Panc1 (cell line): ENCODE results near the gene CLEC4M. TPM values are rescaled to one million over a fixed set of nuclear protein-coding genes. Genes with fewer than 3 reads are reported as not detected.

Experiments
- ATAC-seq: fragments of 200-7000 bp; cut with Tn5 transposase; 2 replicates; pipeline ENCODE4 v1.9.1; 2020; ENCODE audit warnings: mild to moderate bottlenecking, moderate library complexity
- BruUV-seq: library from RNA; stranded (reverse); fragments of 400-500 nt; replicated peaks from 2 replicates; lab custom pipeline; 2021; lab: Mats Ljungman, UMichigan
- CTCF ChIA-PET: fragments of 300-600 bp; sonication (Branson Sonifier 250); formaldehyde crosslinking; loops from one replicate; lab custom pipeline; 2022; ENCODE audit warnings: antibody characterized with exemption; lab: Charles Lee
- POLR2A ChIA-PET: fragments of 300-600 bp; sonication (Branson Sonifier 250); formaldehyde crosslinking; loops from one replicate; lab custom pipeline; 2022; ENCODE audit warnings: antibody characterized with exemption; lab: Charles Lee
- DNase-seq: peaks from one replicate; pipeline ENCODE4 v3.0.0-alpha.2; 2010; ENCODE audit warnings: low read depth, low spot score
- H3K27ac ChIP-seq: 2 replicates; pipeline ENCODE4 v1.5.1; 2011; ENCODE audit warnings: mild to moderate bottlenecking, low read length, inconsistent platforms
- H3K27me3 ChIP-seq: fragments of 200-500 bp; sonication (Bioruptor generic); 2 replicates; pipeline ENCODE4 v1.6.0; 2014; ENCODE audit warnings: low read length, inconsistent platforms; ENCODE audit not compliant: control insufficient read depth, insufficient read depth
- H3K36me3 ChIP-seq: fragments of 200-500 bp; sonication (Bioruptor generic); 2 replicates; pipeline ENCODE4 v1.5.1; 2014; ENCODE audit warnings: inconsistent platforms, mild to moderate bottlenecking, low read length, moderate library complexity; ENCODE audit not compliant: control insufficient read depth, insufficient read depth
- H3K4me1 ChIP-seq: 2 replicates; pipeline ENCODE4 v1.5.1; 2011; ENCODE audit warnings: inconsistent platforms, mild to moderate bottlenecking, low read length, moderate library complexity; ENCODE audit not compliant: control insufficient read depth, insufficient read depth
- H3K4me3 ChIP-seq, 2 experiments: 2 replicates each; pipeline ENCODE4 v1.5.1; 2011 to 2012; ENCODE audit warnings: low read depth in 2 of 2, low read length in 2 of 2, mild to moderate bottlenecking in 2 of 2, inconsistent platforms in 1 of 2, moderate library complexity in 1 of 2
- H3K9me3 ChIP-seq: fragments of 200-500 bp; sonication (Bioruptor generic); 2 replicates; pipeline ENCODE4 v1.5.1; 2014; ENCODE audit warnings: low read depth, mild to moderate bottlenecking, inconsistent platforms, low read length, moderate library complexity; ENCODE audit not compliant: control insufficient read depth, insufficient read depth
- CTCF ChIP-seq: fragments of 450-650 bp; IDR thresholded peaks from 2 replicates; pipeline ENCODE4 v1.5.1; 2017; ENCODE audit warnings: mild to moderate bottlenecking
- POLR2AphosphoS5 ChIP-seq: IDR thresholded peaks from 2 replicates; pipeline ENCODE4 v1.6.1; 2012; ENCODE audit warnings: mild to moderate bottlenecking, low read depth, low read length, moderate library complexity
- REST ChIP-seq, 2 experiments: IDR thresholded peaks; 2 replicates each; pipeline ENCODE4 v1.6.1; 2011 to 2012; ENCODE audit warnings: low read depth in 2 of 2, control low read depth in 1 of 2, low read length in 1 of 2, mild to moderate bottlenecking in 1 of 2, moderate library complexity in 1 of 2; ENCODE audit not compliant: insufficient read depth in 1 of 2
- SIN3A ChIP-seq: IDR thresholded peaks from 2 replicates; pipeline ENCODE4 v1.6.1; 2012; ENCODE audit warnings: low read depth, mild to moderate bottlenecking, low read length, moderate library complexity, borderline replicate concordance; ENCODE audit not compliant: insufficient read depth
- TCF7L2 ChIP-seq: IDR thresholded peaks from 2 replicates; pipeline ENCODE4 v1.6.1; 2011; ENCODE audit warnings: mild to moderate bottlenecking, low read depth, low read length, inconsistent platforms
- in situ Hi-C: cut with HindIII; loops from 2 replicates; pipeline ENCODE4 v1.10.0; 2016; ENCODE audit warnings: low sequenced_read_pairs, low pct_unique_long_range_greater_than_20kb
- intact Hi-C: fragments of 100-400 bp; cut with micrococcal nuclease; formaldehyde crosslinking; loops from one replicate; pipeline ENCODE4 v1.10.0; 2022; ENCODE audit not compliant: unreplicated experiment
- total RNA-seq: library from RNA; stranded (reverse); gene quantifications from one replicate; pipeline ENCODE4 v1.2.1, GENCODE V29; 2021; ENCODE audit not compliant: unreplicated experiment

Gene CLEC4M
- total RNA-seq, 1 experiment from 2014 or later, result not detected

GRCh38 chr19:7725791-7726190 is 37.3 kb upstream of the CLEC4M start:
- H3K9me3 ChIP-seq, result no peaks in the 10 kb centered on the region
- H3K36me3 ChIP-seq, result no peaks in the 10 kb centered on the region
- in situ Hi-C loops, result no loop called here
- no peaks in the 10 kb centered on the region for H3K4me1 ChIP-seq
- intact Hi-C loops, result no loop called here
- TF ChIP-seq CTCF, result no peak
- no peak for TF ChIP-seq TCF7L2
- no peak for TF ChIP-seq SIN3A
- TF ChIP-seq POLR2AphosphoS5, result no peak
- no peak for TF ChIP-seq REST (IDR thresholded peaks at IDR 0.05; ENCODE audit: insufficient read depth in 1 of 2, low read depth in 2 of 2, low read length in 1 of 2)
- ChIA-PET CTCF (no interaction called here), POLR2A (interaction anchor here (0.7 kb wide), 1 partner anchor 54 kb away, joined by 4 read pairs; no protein-coding TSS in a partner anchor)
- no peak overlapping the region for H3K27ac ChIP-seq
- H3K27me3 ChIP-seq, result no peaks in the 10 kb centered on the region; the same call in 1 of the 2 replicates
- BruUV-seq, result no TSS peak
- ATAC-seq (no peak), DNase-seq (no peak)
- no peak overlapping the region for H3K4me3 ChIP-seq

GRCh38 chr19:7729211-7729610 is 33.8 kb upstream of the CLEC4M start:
- TF ChIP-seq CTCF (no peak), SIN3A (no peak), TCF7L2 (no peak), REST (IDR thresholded peaks at IDR 0.05; ENCODE audit: insufficient read depth in 1 of 2, low read depth in 2 of 2, low read length in 1 of 2) (no peak), POLR2AphosphoS5 (no peak)
- BruUV-seq, result no TSS peak
- intact Hi-C loops (no loop called here), in situ Hi-C loops (no loop called here)
- DNase-seq, result no peak
- H3K4me3 ChIP-seq, result no peak overlapping the region
- ChIA-PET CTCF (no interaction called here), POLR2A (no interaction called here)
- H3K9me3 ChIP-seq, result no peaks in the 10 kb centered on the region
- H3K27ac ChIP-seq, result no peak overlapping the region
- H3K27me3 ChIP-seq, result no peaks in the 10 kb centered on the region; the same call in 1 of the 2 replicates
- ATAC-seq, result no peak
- no peaks in the 10 kb centered on the region for H3K36me3 ChIP-seq
- H3K4me1 ChIP-seq, result no peaks in the 10 kb centered on the region
